Right atrium auricular region (tissue), 2 donors: ENCODE measurements around the gene STK10. TPM values are rescaled to one million over a fixed set of nuclear protein-coding genes. Genes with fewer than 3 reads are reported as not detected.

ENCODE experiments used
- DNase-seq: peaks from one replicate; pipeline ENCODE4 v3.0.0-alpha.2; 2019; ENCODE audit warnings: low spot score
- H3K27ac ChIP-seq, 2 donors: fragments of 200-600 bp; sonication (generic); 1 replicate in 1 of 2; 2 replicates in 1 of 2; pipeline ENCODE4 v1.5.1; 2016 to 2019
- H3K27me3 ChIP-seq, 2 donors: fragments of 200-600 bp; sonication (generic); one replicate each; pipeline versions ENCODE4 v1.5.1 to v1.6.0; 2017 to 2019
- H3K36me3 ChIP-seq: fragments of 200-600 bp; sonication (generic); one replicate; pipeline ENCODE4 v1.5.1; 2016
- H3K4me1 ChIP-seq, 2 donors: fragments of 200-600 bp; sonication (generic); one replicate each; pipeline versions ENCODE4 v1.5.1 to v1.6.0; 2017 to 2019
- H3K4me3 ChIP-seq, 2 donors: fragments of 200-600 bp; sonication (generic); 1 replicate in 1 of 2; 2 replicates in 1 of 2; pipeline ENCODE4 v1.5.1; 2017 to 2019; ENCODE audit warnings: mild to moderate bottlenecking in 1 of 2, moderate library complexity in 1 of 2
- H3K9me3 ChIP-seq, 2 donors: fragments of 200-600 bp; sonication (generic); one replicate each; pipeline ENCODE4 v1.5.1; 2019
- CTCF ChIP-seq, 2 donors: fragments of 200-600 bp; sonication (generic); IDR thresholded peaks; one replicate each; pipeline ENCODE4 v1.5.1; 2019; ENCODE audit warnings: antibody characterized with exemption in 2 of 2
- total RNA-seq, 2 donors: library from RNA; depleted of rRNA; stranded (reverse); fragments of >200 nt; gene quantifications; one replicate each; pipeline ENCODE4 v1.1.0, GENCODE V29; 2016

The STK10 gene
- total RNA-seq, 2 donors from 2014 or later, result 6.9 to 10.8 TPM

GRCh38 chr5:172146748-172147092 lies 41.3 kb downstream of the STK10 start:
- no peak overlapping the region for H3K4me3 ChIP-seq
- no peak for DNase-seq
- H3K36me3 ChIP-seq, result no peaks in the 10 kb centered on the region
- no peak for TF ChIP-seq CTCF (IDR thresholded peaks at IDR 0.05)
- H3K4me1 ChIP-seq, result peaks cover 0 to 18% of the 10 kb centered on the region in 2 donors
- no peaks in the 10 kb centered on the region for H3K9me3 ChIP-seq
- H3K27ac ChIP-seq, result no peak overlapping the region
- H3K27me3 ChIP-seq, result no peaks in the 10 kb centered on the region

GRCh38 chr5:172145870-172146747 lies 41.9 kb downstream of the STK10 start:
- no peaks in the 10 kb centered on the region for H3K9me3 ChIP-seq
- peaks cover 0 to 18% of the 10 kb centered on the region in 2 donors for H3K4me1 ChIP-seq
- no peaks in the 10 kb centered on the region for H3K36me3 ChIP-seq
- H3K4me3 ChIP-seq, result no peak overlapping the region
- TF ChIP-seq CTCF (IDR thresholded peaks at IDR 0.05), result no peak
- no peak overlapping the region for H3K27ac ChIP-seq
- no peaks in the 10 kb centered on the region for H3K27me3 ChIP-seq
- DNase-seq, result no peak

GRCh38 chr5:172144931-172145869 lies 42.8 kb downstream of the STK10 start:
- Histone ChIP-seq H3K27ac (no peak overlapping the region), H3K36me3 (no peaks in the 10 kb centered on the region), H3K9me3 (no peaks in the 10 kb centered on the region), H3K4me1 (peaks cover 0 to 18% of the 10 kb centered on the region in 2 donors), H3K4me3 (no peak overlapping the region), H3K27me3 (no peaks in the 10 kb centered on the region)
- no peak for DNase-seq
- TF ChIP-seq CTCF (IDR thresholded peaks at IDR 0.05), result no peak

- peak overlapping the region in 1 of 2 donors; percentile 13 for H3K27ac ChIP-seq
- H3K4me3 ChIP-seq, result no peak overlapping the region
- no peaks in the 10 kb centered on the region for H3K36me3 ChIP-seq
- TF ChIP-seq CTCF (IDR thresholded peaks at IDR 0.05), result no peak
- H3K9me3 ChIP-seq, result no peaks in the 10 kb centered on the region
- no peaks in the 10 kb centered on the region for H3K27me3 ChIP-seq
- H3K4me1 ChIP-seq, result peaks cover 0 to 18% of the 10 kb centered on the region in 2 donors
- DNase-seq, result no peak
Observed at GRCh38 chr5:172144291-172144815, 43.7 kb downstream of the STK10 start.

- peaks cover 0 to 18% of the 10 kb centered on the region in 2 donors for H3K4me1 ChIP-seq
- no peaks in the 10 kb centered on the region for H3K27me3 ChIP-seq
- H3K36me3 ChIP-seq, result no peaks in the 10 kb centered on the region
- DNase-seq, result no peak
- H3K4me3 ChIP-seq, result no peak overlapping the region
- TF ChIP-seq CTCF (IDR thresholded peaks at IDR 0.05), result no peak
- H3K9me3 ChIP-seq, result no peaks in the 10 kb centered on the region
- H3K27ac ChIP-seq, result peak overlapping the region in 1 of 2 donors; percentile 13
Observed at GRCh38 chr5:172143875-172144274, 44.1 kb downstream of the STK10 start.
